ENCODE results near the gene PRSS22. TPM values are rescaled to one million over a fixed set of nuclear protein-coding genes. Genes with fewer than 3 reads are reported as not detected.
A peak's percentile ranks its signal among the peaks of the same experiment; 100 is the strongest.

The PRSS22 gene
- total and polyA plus RNA-seq, 2 experiments from 2014 or later, result 1.3 to 2.0 TPM

GRCh38 chr16:2828521-2828840 lies 29.5 kb downstream of the PRSS22 start (continued):
- no peak for TF ChIP-seq CREB1 (CRISPR knock-in tag; IDR thresholded peaks at IDR 0.05; ENCODE audit: low read depth)
- TF ChIP-seq ZNF331 (CRISPR knock-in tag; IDR thresholded peaks at IDR 0.05; ENCODE audit: low read depth), result no peak
- no peak for TF ChIP-seq EZH2 (IDR thresholded peaks at IDR 0.05; ENCODE audit: low read depth, unreplicated experiment)
- no peak for TF ChIP-seq REST (IDR thresholded peaks at IDR 0.05; ENCODE audit: unreplicated experiment)

GRCh38 chr16:2827831-2828520 lies 30.0 kb downstream of the PRSS22 start:
- no peaks in the 10 kb centered on the region for H4K20me1 ChIP-seq (replicated peaks; ENCODE audit: insufficient read depth)
- H3K4me3 ChIP-seq, result no peak overlapping the region
- H3K4me1 ChIP-seq (ENCODE audit: insufficient read depth), result no peaks in the 10 kb centered on the region
- no peak overlapping the region for H3K27ac ChIP-seq (ENCODE audit: low read depth)
- no peaks in the 10 kb centered on the region for H3K36me3 Mint-ChIP-seq (ENCODE audit: low read depth)
- no peaks in the 10 kb centered on the region for H3K4me1 Mint-ChIP-seq
- peaks cover 9% of the 10 kb centered on the region for H3K27me3 Mint-ChIP-seq (ENCODE audit: insufficient read depth, low read depth, poor library complexity)
- H3K4me3 Mint-ChIP-seq, result no peak overlapping the region
- no peaks in the 10 kb centered on the region for H3F3A ChIP-seq (replicated peaks; ENCODE audit: low read depth)
- H3K27ac Mint-ChIP-seq, result no peak overlapping the region
- peak; percentile 62 for ATAC-seq
- H3K27me3 ChIP-seq (ENCODE audit: insufficient read depth), result no peaks in the 10 kb centered on the region
- no peaks in the 10 kb centered on the region for H3K36me3 ChIP-seq (ENCODE audit: insufficient read depth)
- no peaks in the 10 kb centered on the region; the same call in 2 of the 3 replicates for H3K9me3 Mint-ChIP-seq
- H3K79me2 ChIP-seq (replicated peaks; ENCODE audit: insufficient read depth), result no peaks in the 10 kb centered on the region
- TF ChIP-seq REST (IDR thresholded peaks at IDR 0.05; ENCODE audit: unreplicated experiment) (peak; percentile 80), ZNF114 (CRISPR knock-in tag; IDR thresholded peaks at IDR 0.05) (no peak)
- DNase-seq (ENCODE audit: low spot score), result peak; percentile 58
- H2AFZ ChIP-seq, result no peak overlapping the region
- no peak overlapping the region for H3K4me2 ChIP-seq
- H3K9me2 ChIP-seq (ENCODE audit: insufficient read depth), result no peaks in the 10 kb centered on the region

- no peak overlapping the region for H3K4me3 ChIP-seq
- Mint-ChIP-seq H3K4me1 (no peaks in the 10 kb centered on the region), H3K4me3 (no peak overlapping the region), H3K9me3 (no peaks in the 10 kb centered on the region; the same call in 2 of the 3 replicates), H3K27ac (no peak overlapping the region), H3K27me3 (ENCODE audit: insufficient read depth, low read depth, poor library complexity) (peaks cover 9% of the 10 kb centered on the region), H3K36me3 (ENCODE audit: low read depth) (no peaks in the 10 kb centered on the region)
- H3F3A ChIP-seq (replicated peaks; ENCODE audit: low read depth), result no peaks in the 10 kb centered on the region
- no peak for DNase-seq (ENCODE audit: low spot score)
- H2AFZ ChIP-seq, result no peak overlapping the region
- ATAC-seq, result no peak
- H3K9me2 ChIP-seq (ENCODE audit: insufficient read depth), result no peaks in the 10 kb centered on the region
- TF ChIP-seq JUNB (IDR thresholded peaks at IDR 0.05; ENCODE audit: unreplicated experiment) (no peak), CTCF (conservative IDR thresholded peaks at IDR 0.05; ENCODE audit: low read depth in 2 of 2) (no peak), ZNF114 (CRISPR knock-in tag; IDR thresholded peaks at IDR 0.05) (no peak), CREB1 (CRISPR knock-in tag; IDR thresholded peaks at IDR 0.05; ENCODE audit: low read depth) (no peak), NANOG (IDR thresholded peaks at IDR 0.05; ENCODE audit: borderline replicate concordance) (no peak), ETS1 (IDR thresholded peaks at IDR 0.05) (no peak), POLR2AphosphoS5 (IDR thresholded peaks at IDR 0.05; ENCODE audit: low read depth) (no peak)
- no peak overlapping the region for H3K4me2 ChIP-seq
- no peaks in the 10 kb centered on the region for H3K27me3 ChIP-seq (ENCODE audit: insufficient read depth)
- H3K27ac ChIP-seq (ENCODE audit: low read depth), result no peak overlapping the region
- no peaks in the 10 kb centered on the region for H4K20me1 ChIP-seq (replicated peaks; ENCODE audit: insufficient read depth)
- no peaks in the 10 kb centered on the region for H3K4me1 ChIP-seq (ENCODE audit: insufficient read depth)
- H3K36me3 ChIP-seq (ENCODE audit: insufficient read depth), result no peaks in the 10 kb centered on the region
- H3K79me2 ChIP-seq (replicated peaks; ENCODE audit: insufficient read depth), result no peaks in the 10 kb centered on the region
These were observed 30.6 kb downstream of the PRSS22 start for GRCh38 chr16:2827374-2827791.

Data from GM23338 (cell line).